ENCODE results near the gene RNF10. TPM values are rescaled to one million over a fixed set of nuclear protein-coding genes. Genes with fewer than 3 reads are reported as not detected.

Gene RNF10
- total RNA-seq, 6 experiments from 2014 or later: 70.8 to 111 (median 90.2) TPM

DNA sequence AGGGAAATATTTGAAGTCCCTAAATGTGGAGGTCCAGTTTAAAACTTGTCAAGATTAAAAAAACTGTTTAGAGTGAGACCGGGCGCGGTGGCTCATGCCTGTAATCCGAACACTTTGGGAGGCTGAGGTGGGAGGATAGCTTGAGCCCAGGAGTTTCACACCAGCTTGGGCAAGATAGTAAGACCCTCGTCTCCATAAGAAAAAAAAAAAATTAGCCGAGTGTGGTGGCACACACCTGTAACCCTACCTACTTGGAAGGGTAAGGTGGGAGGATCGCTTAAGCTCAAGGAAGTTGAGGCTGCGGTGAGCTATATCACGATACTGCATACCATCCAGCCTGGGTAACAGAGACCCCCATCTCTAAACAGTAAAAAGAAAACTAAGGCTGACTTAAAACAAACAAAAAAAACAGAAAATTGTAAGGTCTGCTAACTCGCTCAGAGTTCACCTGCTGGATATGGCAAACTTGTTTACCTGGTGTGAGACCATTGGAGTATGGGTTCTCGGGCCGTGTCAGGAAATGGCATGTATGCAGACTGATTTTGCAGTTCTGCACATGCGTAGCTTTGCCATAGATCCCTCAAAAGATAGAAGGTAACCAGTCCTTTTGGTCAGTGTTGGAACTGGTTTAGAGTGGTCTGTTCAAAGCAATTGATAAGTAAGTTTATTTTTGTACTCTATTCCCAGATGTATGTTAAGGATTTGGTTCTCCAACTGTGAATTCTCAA lies 2.1 kb downstream of the RNF10 start:
- H3K36me3 ChIP-seq: no peaks in the 10 kb centered on the region
- peak overlapping the region; percentile 81 to 92 (median 84) for H3K4me3 ChIP-seq
- no peak for ATAC-seq
- no peaks in the 10 kb centered on the region for H3K27me3 ChIP-seq
- H3K4me1 ChIP-seq: peaks cover 0 to 56% (median 24%) of the 10 kb centered on the region in 4 donors
- intact Hi-C loops (cut with DNase I): no loop called here
- peak overlapping the region; percentile 83 to 96 (median 93) for H3K27ac ChIP-seq
- TF ChIP-seq POLR2A (IDR thresholded peaks at IDR 0.05): no peak
- TF ChIP-seq, protein P1, sequence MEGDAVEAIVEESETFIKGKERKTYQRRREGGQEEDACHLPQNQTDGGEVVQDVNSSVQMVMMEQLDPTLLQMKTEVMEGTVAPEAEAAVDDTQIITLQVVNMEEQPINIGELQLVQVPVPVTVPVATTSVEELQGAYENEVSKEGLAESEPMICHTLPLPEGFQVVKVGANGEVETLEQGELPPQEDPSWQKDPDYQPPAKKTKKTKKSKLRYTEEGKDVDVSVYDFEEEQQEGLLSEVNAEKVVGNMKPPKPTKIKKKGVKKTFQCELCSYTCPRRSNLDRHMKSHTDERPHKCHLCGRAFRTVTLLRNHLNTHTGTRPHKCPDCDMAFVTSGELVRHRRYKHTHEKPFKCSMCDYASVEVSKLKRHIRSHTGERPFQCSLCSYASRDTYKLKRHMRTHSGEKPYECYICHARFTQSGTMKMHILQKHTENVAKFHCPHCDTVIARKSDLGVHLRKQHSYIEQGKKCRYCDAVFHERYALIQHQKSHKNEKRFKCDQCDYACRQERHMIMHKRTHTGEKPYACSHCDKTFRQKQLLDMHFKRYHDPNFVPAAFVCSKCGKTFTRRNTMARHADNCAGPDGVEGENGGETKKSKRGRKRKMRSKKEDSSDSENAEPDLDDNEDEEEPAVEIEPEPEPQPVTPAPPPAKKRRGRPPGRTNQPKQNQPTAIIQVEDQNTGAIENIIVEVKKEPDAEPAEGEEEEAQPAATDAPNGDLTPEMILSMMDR (IDR thresholded peaks at IDR 0.05): no peak
- 27% methylated on average over 12 of the region's 13 CpGs for WGBS (ENCODE audit: insufficient coverage, low coverage, low lambda C conversion rate, missing lambda C conversion rate)
- no peak for DNase-seq
- H3K9me3 ChIP-seq: no peaks in the 10 kb centered on the region

DNA sequence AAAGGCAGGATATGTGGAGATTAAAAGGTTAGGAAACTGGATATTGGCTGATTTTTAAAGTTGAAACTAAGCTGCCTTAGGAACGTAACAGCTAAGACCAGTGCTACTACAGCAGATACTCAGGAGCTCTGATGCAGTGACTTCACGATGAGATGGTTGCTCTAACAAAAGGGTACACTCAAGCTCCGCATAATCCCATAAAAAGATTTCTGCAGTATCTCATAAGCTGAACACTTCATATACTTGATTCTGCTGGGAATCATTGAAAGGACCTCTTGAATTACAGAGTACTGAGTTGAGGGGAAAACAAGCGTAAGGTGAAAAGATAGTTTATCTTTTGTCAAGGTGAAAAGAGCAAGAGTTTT lies 3.7 kb downstream of the RNF10 start:
- H3K4me3 ChIP-seq: peak overlapping the region in 2 of 3 donors; percentile 26 to 92
- no peaks in the 10 kb centered on the region for H3K9me3 ChIP-seq
- H3K27me3 ChIP-seq: no peaks in the 10 kb centered on the region
- DNase-seq (no peak), ATAC-seq (no peak)
- 13% methylated on average over 4 of the region's 4 CpGs for WGBS (ENCODE audit: insufficient coverage, low coverage, low lambda C conversion rate, missing lambda C conversion rate)
- TF ChIP-seq POLR2A (IDR thresholded peaks at IDR 0.05): no peak
- TF ChIP-seq, protein P1 (IDR thresholded peaks at IDR 0.05): no peak
- H3K4me1 ChIP-seq: peaks cover 0 to 67% (median 27%) of the 10 kb centered on the region in 4 donors
- intact Hi-C loops (cut with DNase I): no loop called here
- no peaks in the 10 kb centered on the region for H3K36me3 ChIP-seq
- H3K27ac ChIP-seq: peak overlapping the region; percentile 46 to 93 (median 62)

DNA sequence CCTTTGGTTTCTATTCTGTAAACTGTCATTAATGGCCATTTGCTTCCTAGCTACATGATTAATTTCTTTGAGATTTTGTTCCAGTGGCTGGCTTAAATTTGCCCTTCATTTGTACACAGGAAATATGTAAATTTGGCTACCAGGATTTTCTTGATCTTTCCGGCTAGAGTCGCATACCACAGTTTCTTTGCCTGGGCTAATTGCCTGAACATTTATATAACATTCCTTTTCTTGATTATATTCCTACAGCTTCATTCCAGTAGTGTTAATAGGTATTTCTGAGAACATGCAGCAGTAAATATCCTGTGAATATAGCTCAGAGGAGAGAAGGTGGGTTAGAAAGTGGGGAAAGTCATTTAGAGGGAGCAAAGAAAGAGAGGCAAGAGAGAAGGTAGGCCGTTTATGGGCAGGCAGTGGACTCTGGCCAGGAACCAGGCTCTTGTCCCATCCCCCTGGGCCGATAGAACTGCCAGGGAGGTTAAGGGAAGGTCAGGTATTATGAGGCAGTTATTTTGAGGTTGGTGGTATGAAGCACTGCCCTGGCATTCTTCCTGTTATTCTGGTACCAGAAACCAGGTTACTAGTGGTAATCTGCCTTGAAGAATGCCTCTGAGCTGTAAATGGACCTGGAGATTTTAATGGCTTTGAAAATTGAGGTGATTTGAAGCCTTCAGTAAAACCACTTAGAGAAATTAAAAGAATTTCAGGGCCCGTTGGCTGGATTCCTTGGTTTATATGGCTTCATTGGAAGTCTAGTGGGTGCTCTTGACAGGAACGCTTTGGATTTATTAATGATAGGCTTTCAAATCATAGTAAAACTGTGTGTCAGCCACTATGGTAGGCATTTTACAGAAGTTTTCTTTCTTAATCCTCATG lies 4.4 kb downstream of the RNF10 start:
- intact Hi-C loops (cut with DNase I): no loop called here
- TF ChIP-seq, protein P1 (IDR thresholded peaks at IDR 0.05): no peak
- no peak for TF ChIP-seq POLR2A (IDR thresholded peaks at IDR 0.05)
- WGBS (ENCODE audit: insufficient coverage, low coverage, low lambda C conversion rate, missing lambda C conversion rate): 17% methylated on average over 6 of the region's 6 CpGs
- Histone ChIP-seq H3K36me3 (no peaks in the 10 kb centered on the region), H3K27ac (peak overlapping the region; percentile 46 to 93 (median 62)), H3K4me3 (peak overlapping the region in 2 of 3 donors; percentile 26 to 92), H3K27me3 (no peaks in the 10 kb centered on the region), H3K4me1 (peaks cover 0 to 67% (median 28%) of the 10 kb centered on the region in 4 donors), H3K9me3 (no peaks in the 10 kb centered on the region)
- peak; percentile 74 to 85 (median 76) for ATAC-seq
- peak; percentile 72 to 84 (median 83) for DNase-seq

DNA sequence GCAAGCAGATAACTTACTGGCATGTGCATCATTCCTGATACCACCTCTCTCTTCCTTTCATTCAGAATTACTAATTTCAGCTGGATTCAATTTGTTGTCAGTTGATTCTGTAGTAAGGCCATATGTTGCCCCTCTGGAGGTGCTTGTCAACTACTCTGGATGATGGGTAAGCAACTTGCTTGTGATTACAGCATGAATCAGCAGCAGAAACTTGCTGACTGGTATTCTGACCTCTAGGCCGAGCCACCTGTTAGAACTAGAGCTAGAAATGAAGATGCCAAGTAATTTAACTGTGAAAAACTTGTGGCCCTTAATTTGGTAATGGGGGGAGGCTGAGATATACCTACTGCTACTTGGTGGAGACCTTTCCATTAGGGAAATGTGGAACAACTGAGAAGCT lies 5.1 kb downstream of the RNF10 start:
- Histone ChIP-seq H3K4me3 (peak overlapping the region in 1 of 3 donors; percentile 26), H3K4me1 (peaks cover 0 to 67% (median 31%) of the 10 kb centered on the region in 4 donors), H3K27ac (peak overlapping the region; percentile 46 to 93 (median 62)), H3K36me3 (no peaks in the 10 kb centered on the region), H3K9me3 (no peaks in the 10 kb centered on the region), H3K27me3 (no peaks in the 10 kb centered on the region)
- 8% methylated on average over 1 of the region's 1 CpG for WGBS (ENCODE audit: insufficient coverage, low coverage, low lambda C conversion rate, missing lambda C conversion rate)
- no peak for TF ChIP-seq POLR2A (IDR thresholded peaks at IDR 0.05)
- TF ChIP-seq, protein P1 (IDR thresholded peaks at IDR 0.05): no peak
- ATAC-seq: peak in 2 of 4 donors; percentile 34 to 44
- DNase-seq: no peak
- intact Hi-C loops (cut with DNase I): no loop called here
